GM12892 (cell line): ENCODE results near the gene U2SURP.
"Not testable (repeated sequence)": the region's sequence is repeated elsewhere in the genome, so short reads cannot be mapped to it uniquely, and the experiment has no call there.

Experiments used
- DNase-seq: peaks from one replicate; pipeline ENCODE4 v3.0.0; 2011; ENCODE audit not compliant: insufficient read length
- FAIRE-seq: peaks from 2 replicates; lab custom pipeline; 2011; peaks lifted over from hg19 to GRCh38; lab: Jason Lieb, UNC
- POLR2A ChIP-seq: IDR thresholded peaks from 2 replicates; pipeline ENCODE4 v1.6.1; 2011; ENCODE audit warnings: low read depth, low read length, control low read depth
- POLR2AphosphoS5 ChIP-seq: IDR thresholded peaks from 2 replicates; pipeline ENCODE4 v1.6.1; 2011; ENCODE audit warnings: low read depth, low read length, control low read depth
- TAF1 ChIP-seq: IDR thresholded peaks from 2 replicates; pipeline ENCODE4 v1.6.1; 2011; ENCODE audit warnings: low read depth, mild to moderate bottlenecking, control low read depth, low read length, borderline replicate concordance

The U2SURP gene

DNA sequence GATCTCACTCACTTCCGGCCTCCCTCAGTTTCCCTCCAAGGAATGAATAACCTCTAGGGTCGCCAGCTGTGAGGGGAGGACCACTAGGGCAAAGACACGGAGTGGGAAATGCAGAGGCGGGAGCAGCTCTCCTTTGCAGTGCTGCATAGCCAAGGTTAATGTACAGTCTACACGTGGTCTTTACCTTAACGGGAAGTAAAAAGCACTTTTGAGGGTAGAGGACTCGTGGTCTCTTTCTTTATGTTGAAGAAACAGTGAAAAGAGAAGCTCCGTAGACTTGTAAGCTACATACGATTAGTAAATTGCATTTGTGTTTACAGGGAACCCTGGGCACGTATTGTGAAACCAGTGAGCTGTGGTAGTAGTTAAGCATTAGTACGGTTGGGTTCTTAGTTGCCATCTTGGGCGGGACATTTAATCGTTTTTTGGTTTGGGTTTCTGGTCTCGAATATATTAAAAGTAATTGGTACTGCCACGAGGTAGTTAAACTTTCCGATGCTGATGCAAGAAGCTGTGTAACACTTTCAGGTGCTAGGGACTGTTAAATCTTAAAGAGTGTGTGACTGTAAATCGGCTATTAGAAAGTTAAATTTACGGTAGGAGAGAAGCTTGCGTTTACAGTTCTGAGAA lies 828 bp downstream of the U2SURP start:
- peak; percentile 65 for FAIRE-seq
- no peak for TF ChIP-seq POLR2A
- 0 out of 2 replicates have a peak, but pooled peaks have one; percentile 24 for TF ChIP-seq POLR2AphosphoS5
- TF ChIP-seq TAF1 = no peak
- no peak for DNase-seq

DNA sequence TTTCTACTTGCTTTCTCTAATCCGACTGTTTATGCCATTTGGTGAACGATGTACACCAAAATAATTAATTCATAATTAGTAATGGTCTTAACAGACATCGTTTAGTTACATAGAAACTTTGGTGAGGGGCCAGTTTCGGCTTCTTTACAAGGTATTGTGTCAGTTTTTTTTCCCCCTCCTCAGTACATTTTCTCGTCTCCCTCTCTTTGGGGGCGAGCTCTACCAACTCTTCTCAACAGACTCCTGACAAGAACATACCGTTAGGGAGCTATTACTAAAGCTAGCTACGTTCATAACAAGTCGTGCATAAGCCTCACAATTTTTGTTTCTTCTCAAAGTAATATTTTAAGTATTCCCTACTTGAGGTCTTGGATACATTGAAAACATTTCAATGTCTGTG lies 1.4 kb downstream of the U2SURP start:
- no peak for FAIRE-seq
- DNase-seq = no peak
- TF ChIP-seq POLR2AphosphoS5 = no peak
- no peak for TF ChIP-seq POLR2A
- TF ChIP-seq TAF1 = no peak

DNA sequence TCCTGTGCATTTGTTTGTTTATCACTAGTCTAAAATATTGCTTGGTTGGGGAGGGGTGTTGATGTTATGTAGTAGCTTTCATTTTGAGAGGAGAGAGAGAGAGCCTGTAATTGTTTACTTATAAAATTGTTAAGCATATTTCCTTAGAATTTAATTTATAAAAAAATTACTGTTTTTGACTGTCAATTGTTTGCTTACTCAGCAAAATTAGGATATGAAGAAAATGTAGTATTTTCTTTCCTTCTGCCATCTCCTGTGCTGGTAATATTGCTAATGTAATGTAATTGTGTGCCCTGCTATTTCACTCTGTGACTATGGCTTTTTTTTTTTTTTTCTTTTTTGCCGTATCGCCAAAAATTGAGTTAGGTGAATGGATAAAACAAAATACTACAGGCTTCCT lies 3.5 kb downstream of the U2SURP start:
- no peak for FAIRE-seq
- TF ChIP-seq POLR2A (no peak), POLR2AphosphoS5 (no peak), TAF1 (no peak)
- DNase-seq = no peak

DNA sequence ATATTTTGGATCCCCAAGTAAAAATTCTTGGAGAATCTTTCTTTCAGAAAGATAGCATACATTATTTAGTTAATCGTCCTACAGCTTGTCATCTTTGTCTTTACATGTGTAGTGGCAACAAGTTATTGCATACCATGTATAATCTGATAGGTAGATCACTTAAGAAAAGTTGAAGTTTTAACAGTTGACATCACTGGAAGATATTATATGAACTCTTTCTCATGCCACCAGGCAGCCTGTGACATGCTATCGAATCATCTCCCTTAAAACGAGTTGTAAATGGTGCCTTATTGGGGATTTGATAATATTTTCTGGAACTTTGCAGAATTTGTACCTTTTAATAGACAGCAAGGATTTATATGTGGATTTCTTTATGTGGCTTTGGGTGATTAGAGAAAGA lies 8.7 kb downstream of the U2SURP start:
- TF ChIP-seq POLR2AphosphoS5 (no peak), TAF1 (no peak), POLR2A (no peak)
- DNase-seq = no peak
- peak; percentile 24 for FAIRE-seq

DNA sequence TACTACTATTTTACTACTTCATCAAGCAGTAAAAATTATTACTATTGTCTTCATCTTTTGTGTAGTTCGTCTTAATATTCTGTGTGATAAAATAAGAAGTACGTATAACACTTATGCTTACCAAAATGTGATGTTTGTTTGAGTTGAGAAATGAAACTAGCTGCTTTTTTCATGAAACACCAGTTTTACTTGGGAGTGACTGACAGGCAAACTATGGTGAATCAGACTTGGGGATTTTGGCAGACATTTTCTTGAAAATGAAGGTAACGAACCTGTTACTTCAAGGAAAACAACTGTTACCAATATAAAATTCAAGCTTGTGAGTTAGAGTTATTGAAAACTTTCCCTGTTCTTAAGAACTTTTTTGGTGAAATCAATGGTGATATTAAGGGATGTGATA lies 10.3 kb downstream of the U2SURP start:
- FAIRE-seq = peak; percentile 66
- no peak for DNase-seq

DNA sequence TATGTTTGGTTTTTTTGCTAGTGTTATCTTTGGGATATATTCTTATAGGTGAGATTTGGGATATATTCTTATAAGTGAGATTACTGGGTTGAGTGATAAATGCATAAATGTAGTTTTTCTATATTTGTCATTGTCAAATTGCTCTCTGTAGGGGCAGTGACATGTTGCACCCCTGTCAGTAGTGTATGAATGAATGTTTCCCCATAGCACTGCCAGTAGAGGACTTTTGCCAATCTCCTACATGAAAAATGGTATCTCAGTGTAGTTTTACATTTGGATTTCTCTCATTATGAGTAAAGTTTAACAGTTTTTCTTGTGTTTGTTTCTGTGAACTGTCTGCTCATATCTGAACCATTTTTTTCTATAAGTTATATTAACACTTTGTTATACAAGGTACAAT lies 13.6 kb downstream of the U2SURP start:
- DNase-seq = no peak
- TF ChIP-seq POLR2A (no peak), TAF1 (no peak), POLR2AphosphoS5 (no peak)
- no peak for FAIRE-seq

More for the DNA sequence above, 10.3 kb downstream of the U2SURP start:
- TF ChIP-seq POLR2AphosphoS5 = no peak
- no peak for TF ChIP-seq POLR2A
- TF ChIP-seq TAF1 = no peak

DNA sequence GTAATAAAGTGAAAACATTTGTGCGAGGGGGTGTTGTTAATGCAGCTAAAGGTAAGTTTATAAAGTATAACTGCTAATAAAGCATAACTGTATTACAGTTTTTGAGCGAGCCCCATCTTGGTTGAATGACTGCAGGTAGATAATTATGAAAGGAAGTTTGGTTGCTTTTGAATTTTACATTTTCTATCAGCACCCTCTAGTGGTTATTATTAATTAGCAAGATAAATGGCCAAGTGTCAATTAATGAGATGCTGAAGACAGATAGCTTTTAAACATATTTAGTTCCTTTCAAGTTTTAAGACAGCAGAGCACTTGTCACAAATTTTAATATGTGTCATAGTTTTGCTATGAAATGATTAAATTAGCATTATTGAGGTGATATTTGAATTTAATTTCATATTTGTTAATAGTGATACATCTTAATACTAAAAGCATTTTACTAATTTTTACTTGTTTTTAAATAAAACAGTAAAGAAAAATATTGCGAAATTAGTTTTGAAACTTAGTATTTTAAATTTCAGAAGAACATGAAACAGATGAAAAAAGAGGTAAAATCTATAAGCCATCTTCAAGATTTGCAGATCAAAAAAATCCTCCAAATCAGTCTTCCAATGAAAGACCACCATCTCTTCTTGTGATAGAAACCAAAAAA lies 15.1 kb downstream of the U2SURP start:
- peak; percentile 17 for FAIRE-seq
- DNase-seq = no peak
- no peak for TF ChIP-seq POLR2AphosphoS5

DNA sequence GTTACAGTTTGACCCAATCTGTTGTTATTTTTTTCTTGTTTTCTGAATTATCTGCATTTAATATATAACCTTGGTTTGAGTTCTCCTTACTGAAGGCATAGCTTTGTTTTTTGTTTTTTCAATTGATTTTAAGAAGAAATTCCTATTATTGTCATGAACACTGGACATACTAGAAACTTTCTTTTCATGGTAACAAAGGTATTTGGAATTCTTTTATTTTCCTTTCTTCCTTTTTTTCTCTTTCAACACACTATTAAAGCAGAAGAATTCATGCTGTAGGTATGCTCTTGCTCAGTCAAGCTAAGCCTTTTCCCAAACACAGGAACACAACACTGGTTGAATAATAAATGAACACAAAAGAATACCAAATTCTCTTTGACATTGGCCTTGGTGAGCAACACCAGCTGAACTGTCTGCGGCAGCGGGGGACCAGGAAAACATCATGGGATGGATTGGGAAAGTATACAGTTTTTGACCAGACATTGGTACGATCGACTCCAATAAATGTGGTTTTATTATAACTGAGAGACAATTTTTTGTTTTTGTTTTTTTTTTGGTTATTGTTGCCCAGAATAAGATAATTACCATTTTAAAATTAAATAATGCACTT lies 23.1 kb downstream of the U2SURP start:
- FAIRE-seq = no peak
- TF ChIP-seq POLR2AphosphoS5 (no peak), TAF1 (no peak), POLR2A (no peak)
- no peak for DNase-seq

DNA sequence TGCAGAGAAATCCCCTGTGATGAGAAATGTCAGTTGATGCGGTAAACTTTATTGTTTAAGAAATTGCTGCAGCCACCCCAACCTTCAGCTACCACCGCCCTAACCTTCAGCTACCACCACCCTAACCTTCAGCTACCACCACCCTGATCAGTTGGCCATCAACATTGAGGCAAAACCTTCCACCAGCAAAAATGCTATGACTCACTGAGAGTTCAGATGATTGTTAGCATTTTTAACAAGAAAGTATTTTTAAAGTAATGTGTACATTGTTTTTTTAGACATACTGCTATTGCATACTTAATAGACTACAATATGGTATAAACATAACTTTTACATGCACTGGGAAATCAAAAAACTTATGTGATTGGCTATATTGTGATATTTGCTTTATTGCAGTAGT lies 30.0 kb downstream of the U2SURP start:
- DNase-seq (no peak), FAIRE-seq (no peak)
- no peak for TF ChIP-seq POLR2AphosphoS5
- no peak for TF ChIP-seq TAF1
- TF ChIP-seq POLR2A = no peak

DNA sequence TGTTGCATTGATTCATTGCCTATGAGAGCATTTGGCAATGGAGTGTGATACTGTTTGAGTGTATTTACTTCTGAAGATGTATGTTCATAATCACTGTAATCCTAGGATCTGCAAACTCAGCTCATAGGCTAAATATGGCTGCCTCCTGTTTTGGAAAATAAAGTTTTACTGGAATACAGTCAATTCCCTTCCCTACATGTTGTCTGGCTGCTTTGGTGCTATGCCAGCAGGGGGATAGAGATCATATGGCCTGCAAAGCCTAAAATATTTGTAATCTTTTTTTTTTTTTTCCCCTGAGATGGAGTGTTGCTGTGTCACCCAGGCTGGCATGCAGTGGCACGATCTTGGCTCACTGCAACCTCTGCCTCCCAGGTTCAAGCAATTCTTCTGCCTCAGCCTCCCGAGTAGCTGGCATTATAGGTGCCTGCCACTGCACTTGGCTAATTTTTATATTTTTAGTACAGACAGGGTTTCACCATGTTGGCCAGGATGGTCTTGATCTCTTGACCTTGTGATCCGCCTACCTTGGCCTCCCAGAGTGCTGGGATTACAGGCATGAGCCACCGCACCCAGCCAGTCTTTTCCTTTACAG lies 30.5 kb downstream of the U2SURP start:
- not testable (repeated sequence) for DNase-seq, FAIRE-seq

DNA sequence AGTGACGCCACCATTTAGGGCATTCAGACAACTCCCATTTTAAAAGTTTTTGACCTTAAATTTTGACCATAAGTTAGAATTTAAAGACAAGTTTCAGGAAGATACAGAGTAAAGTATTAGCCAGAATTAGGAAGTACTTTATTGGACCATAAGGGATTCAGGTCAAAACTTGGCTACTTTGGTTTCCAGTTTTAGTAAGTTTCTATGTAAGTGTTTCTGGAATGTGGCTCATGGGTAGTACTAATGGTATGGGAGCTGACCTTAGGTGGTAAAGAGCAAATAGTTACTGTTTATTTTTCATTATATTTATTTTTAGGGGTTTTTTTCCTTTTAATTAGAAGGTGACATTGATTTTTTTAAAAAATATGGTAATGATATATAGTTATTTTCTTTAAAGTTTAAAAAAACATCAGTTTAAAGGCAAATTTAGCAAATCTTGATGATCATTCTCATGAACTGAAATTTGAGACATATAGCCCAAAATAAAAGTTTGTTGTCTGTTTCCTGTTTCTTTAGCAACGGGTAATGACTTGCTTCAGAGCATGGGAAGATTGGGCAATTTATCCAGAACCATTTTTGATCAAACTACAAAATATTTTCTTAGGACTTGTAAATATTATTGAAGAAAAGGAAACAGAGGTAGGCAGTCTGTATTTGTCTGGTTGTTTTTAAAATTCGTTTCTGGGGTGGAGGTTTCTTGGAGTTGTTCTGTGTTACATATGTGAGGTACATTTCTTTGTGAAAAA lies 34.3 kb downstream of the U2SURP start:
- TF ChIP-seq POLR2A (no peak), TAF1 (no peak), POLR2AphosphoS5 (no peak)
- no peak for FAIRE-seq
- DNase-seq = no peak

DNA sequence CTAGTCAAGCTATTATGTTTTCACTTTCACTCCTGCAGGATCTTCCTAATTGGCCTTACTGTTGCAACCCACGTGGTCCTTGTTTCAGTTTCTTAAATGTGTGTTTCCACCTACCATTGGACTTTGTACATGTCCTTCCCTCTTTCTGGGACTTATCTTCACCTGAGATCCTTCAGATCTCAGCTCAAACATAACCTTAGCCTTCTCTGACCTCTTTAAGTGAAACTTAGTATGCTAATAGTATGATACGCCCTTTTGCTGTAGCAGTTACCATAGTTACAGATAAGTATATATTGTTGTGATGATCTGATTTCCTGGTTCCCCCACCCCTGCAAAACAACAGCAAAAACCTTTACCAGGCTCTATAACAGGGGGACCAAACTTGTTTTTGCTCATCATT lies 35.2 kb downstream of the U2SURP start:
- TF ChIP-seq TAF1 (no peak), POLR2A (no peak), POLR2AphosphoS5 (no peak)
- no peak for DNase-seq
- FAIRE-seq = no peak
